H1 (cell line): ENCODE measurements around the gene AIDA. TPM values are rescaled to one million over a fixed set of nuclear protein-coding genes. Genes with fewer than 3 reads are reported as not detected.

Experiments
- BRCA1 ChIP-seq: IDR thresholded peaks from 2 replicates; pipeline ENCODE4 v1.6.1; 2012; ENCODE audit warnings: low read depth, low read length, improper control_type of control experiment
- CREB1 ChIP-seq: IDR thresholded peaks from 2 replicates; pipeline ENCODE4 v1.6.1; 2012; ENCODE audit warnings: inconsistent platforms
- CTBP2 ChIP-seq: IDR thresholded peaks from 2 replicates; pipeline ENCODE4 v1.7.0; 2011; ENCODE audit warnings: borderline replicate concordance, mild to moderate bottlenecking, moderate library complexity, mixed read lengths, low read length; ENCODE audit not compliant: insufficient read depth, insufficient read length
- EGR1 ChIP-seq: IDR thresholded peaks from 2 replicates; pipeline ENCODE4 v1.6.1; 2011; ENCODE audit warnings: low read depth, low read length, borderline replicate concordance
- NANOG ChIP-seq: IDR thresholded peaks from 2 replicates; pipeline ENCODE4 v1.6.1; 2011; ENCODE audit warnings: low read length, low read depth, mild to moderate bottlenecking, inconsistent platforms; ENCODE audit not compliant: insufficient read depth, poor library complexity, severe bottlenecking
- NRF1 ChIP-seq: IDR thresholded peaks from 2 replicates; pipeline ENCODE4 v1.6.1; 2011; ENCODE audit warnings: mild to moderate bottlenecking, low read depth, low read length, improper control_type of control experiment
- POLR2AphosphoS5 ChIP-seq: IDR thresholded peaks from 2 replicates; pipeline ENCODE4 v1.6.1; 2011; ENCODE audit warnings: low read depth, low read length
- RBBP5 ChIP-seq: IDR thresholded peaks from 2 replicates; pipeline ENCODE4 v1.7.1; 2012; ENCODE audit warnings: low read depth, mild to moderate bottlenecking, inconsistent platforms, low read length, moderate library complexity, borderline replicate concordance
- polyA plus RNA-seq, 7 experiments: library from polyadenylated mRNA; depleted of rRNA in 3 of 7; stranded (reverse) in 5 of 7; unstranded in 2 of 7; fragments of >200 nt in 5 of 7; fragments of 200-250 nt in 2 of 7; gene quantifications; 1 replicate in 5 of 7; 2 replicates in 1 of 7; 4 replicates in 1 of 7; pipeline versions ENCODE4 v1.2.1 to v1.2.3, GENCODE V29; 2011 to 2013; ENCODE audit warnings: missing spikeins in 2 of 7, mixed read lengths in 2 of 7
- total RNA-seq: library from RNA; stranded (reverse); fragmentation: NEBNext Ultra II Directional; extraction: Animal tissue kit (Norgen Biotek cat#: 25700); gene quantifications from 2 replicates; pipeline ENCODE4 v1.2.1, GENCODE V29; 2021

The AIDA gene
- total and polyA plus RNA-seq, 2 of the 8 experiments (the other 6 are each of a cell fraction or from before 2014, with no cell fraction given) = 52.5 to 103 TPM

DNA sequence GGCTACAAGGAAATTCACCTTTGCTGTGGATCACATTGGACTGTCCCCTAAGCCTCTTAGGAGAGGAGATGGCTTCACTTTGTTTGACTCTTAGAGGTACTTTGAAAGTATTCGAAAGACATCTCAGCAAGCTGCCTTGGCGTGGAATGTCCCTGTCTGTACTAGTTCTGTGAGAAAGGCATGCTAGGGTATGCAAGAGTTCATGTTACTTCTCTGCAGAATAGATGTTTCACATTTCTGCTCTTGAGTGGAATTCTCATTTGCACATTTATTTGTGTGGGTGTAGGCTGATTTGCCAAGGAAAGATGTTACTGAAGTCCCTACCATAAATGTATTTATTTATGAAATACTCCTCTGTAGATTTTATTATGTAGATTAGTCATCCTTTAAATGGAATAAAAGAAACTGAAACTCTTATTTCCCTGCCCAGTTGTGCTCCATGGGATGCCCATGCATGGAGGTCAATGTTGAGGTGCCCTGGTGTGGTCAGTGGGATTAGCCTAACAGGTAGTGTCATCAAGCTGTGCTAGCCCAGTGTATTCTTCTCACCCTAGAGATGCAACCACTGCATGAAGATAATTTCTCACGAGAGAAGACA is 80.6 kb downstream of the AIDA start (continued):
- no peak for TF ChIP-seq POLR2AphosphoS5
- no peak for TF ChIP-seq EGR1
- TF ChIP-seq BRCA1 = no peak
- no peak for TF ChIP-seq NANOG
- no peak for TF ChIP-seq RBBP5
- no peak for TF ChIP-seq NRF1
- no peak for TF ChIP-seq CREB1
- TF ChIP-seq CTBP2 = no peak
- TF ChIP-seq, all 59 proteins: peak for 0
